HepG2 (cell line): ENCODE measurements around the gene RRP36. TPM values are rescaled to one million over a fixed set of nuclear protein-coding genes. Genes with fewer than 3 reads are reported as not detected.

Experiments used
- ATAC-seq: fragments of 200-7000 bp; cut with Tn5 transposase; 3 replicates; pipeline ENCODE4 v1.9.1; 2020; ENCODE audit warnings: mild to moderate bottlenecking, moderate library complexity
- BruUV-seq: library from RNA; stranded (reverse); fragments of 400-500 nt; replicated peaks from 2 replicates; lab custom pipeline; 2021; lab: Mats Ljungman, UMichigan
- CTCF ChIA-PET: fragments of 300-600 bp; formaldehyde crosslinking; extraction: SDS; loops from one replicate; lab custom pipeline; 2021; ENCODE audit warnings: low total read pairs, inconsistent platforms, low intra/inter-chr PET ratio; lab: Yijun Ruan, JAX
- POLR2A ChIA-PET: fragments of 350-600 bp; sonication (Branson Sonifier 250); formaldehyde crosslinking; loops from one replicate; lab custom pipeline; 2020; ENCODE audit warnings: antibody characterized with exemption, inconsistent platforms; lab: Yijun Ruan, JAX
- DNase-seq: peaks from one replicate; pipeline ENCODE4 v3.0.0-alpha.2; 2015; ENCODE audit warnings: low spot score
- FAIRE-seq: peaks from 3 replicates; lab custom pipeline; 2011; peaks lifted over from hg19 to GRCh38; lab: Jason Lieb, UNC
- H2AFZ ChIP-seq: one replicate; pipeline ENCODE4 v1.6.1; 2011; ENCODE audit warnings: low read length, inconsistent platforms
- H3K27ac ChIP-seq: fragments of 300-600 bp; 3 replicates; pipeline ENCODE4 v1.8.0; 2011; ENCODE audit warnings: mixed run types, mild to moderate bottlenecking, mixed read lengths, low read length, inconsistent platforms; ENCODE audit not compliant: insufficient read depth; ENCODE audit errors: extremely low read length
- H3K27me3 ChIP-seq, 2 experiments: fragments of 200-600 bp in 1 of 2; 2 replicates in 1 of 2; 3 replicates in 1 of 2; pipeline versions ENCODE4 v1.6.0 to v1.8.0; 2011; ENCODE audit warnings: low read length in 2 of 2, mild to moderate bottlenecking in 2 of 2, moderate library complexity in 2 of 2, inconsistent platforms in 1 of 2; ENCODE audit not compliant: insufficient read depth in 2 of 2, control insufficient read depth in 1 of 2
- H3K36me3 ChIP-seq, 2 experiments: fragments of 200-600 bp in 1 of 2; replicated peaks in 1 of 2; 2 replicates in 1 of 2; 3 replicates in 1 of 2; pipeline versions ENCODE4 v1.5.1 to v1.8.0; 2011; ENCODE audit warnings: low read length in 2 of 2, inconsistent platforms in 1 of 2; ENCODE audit not compliant: insufficient read depth in 2 of 2, control insufficient read depth in 1 of 2
- H3K4me1 ChIP-seq: 2 replicates; pipeline ENCODE4 v1.5.1; 2012; ENCODE audit warnings: low read length, inconsistent platforms; ENCODE audit not compliant: insufficient read depth
- H3K4me2 ChIP-seq: 2 replicates; pipeline ENCODE4 v1.6.0; 2011; ENCODE audit warnings: low read depth, low read length, inconsistent platforms
- H3K4me3 ChIP-seq, 3 experiments: fragments of 200-600 bp in 1 of 3; sonication (generic), shearing (Covaris generic) in 1 of 3; replicated peaks in 1 of 3; 2 replicates each; pipeline ENCODE4 v1.5.1; 2011 to 2016; ENCODE audit warnings: low read length in 3 of 3, inconsistent platforms in 2 of 3, low read depth in 2 of 3, mild to moderate bottlenecking in 2 of 3, control low read depth in 1 of 3, mixed read lengths in 1 of 3; ENCODE audit not compliant: insufficient read depth in 1 of 3
- H3K79me2 ChIP-seq: one replicate; pipeline ENCODE4 v1.6.1; 2011; ENCODE audit warnings: low read length, inconsistent platforms; ENCODE audit not compliant: insufficient read depth
- H3K9ac ChIP-seq: 2 replicates; pipeline ENCODE4 v1.6.0; 2011; ENCODE audit warnings: mild to moderate bottlenecking, low read depth, low read length, inconsistent platforms; ENCODE audit not compliant: insufficient read depth
- H3K9me3 ChIP-seq: 2 replicates; pipeline ENCODE4 v1.5.1; 2012; ENCODE audit warnings: mild to moderate bottlenecking, low read length
- H4K20me1 ChIP-seq: 2 replicates; pipeline ENCODE4 v1.6.0; 2011; ENCODE audit warnings: inconsistent platforms, mild to moderate bottlenecking, low read length, moderate library complexity; ENCODE audit not compliant: insufficient read depth
- EZH2 ChIP-seq: conservative IDR thresholded peaks from 2 replicates; pipeline ENCODE4 v1.6.1; 2012; ENCODE audit warnings: mild to moderate bottlenecking, low read depth, low read length, moderate library complexity
- FOXO1 ChIP-seq: sonication (generic); formaldehyde crosslinking; IDR thresholded peaks from 2 replicates; pipeline ENCODE4 v1.4.0; 2020; ENCODE audit warnings: missing genetic modification reagents
- GATAD2A ChIP-seq: IDR thresholded peaks from 2 replicates; pipeline ENCODE4 v1.6.1; 2016
- ISX ChIP-seq: sonication (generic); formaldehyde crosslinking; conservative IDR thresholded peaks from 2 replicates; pipeline ENCODE4 v1.5.0; 2020; ENCODE audit warnings: missing genetic modification reagents
- JDP2 ChIP-seq: sonication (generic); formaldehyde crosslinking; IDR thresholded peaks from 2 replicates; pipeline ENCODE4 v1.8.1; 2022; ENCODE audit warnings: missing genetic modification reagents, borderline replicate concordance
- NFKBIZ ChIP-seq: IDR thresholded peaks from 2 replicates; pipeline ENCODE4 v1.6.1; 2018; ENCODE audit warnings: missing genetic modification reagents, missing compliant biosample characterization
- NR1H2 ChIP-seq: sonication (generic); formaldehyde crosslinking; IDR thresholded peaks from 2 replicates; pipeline ENCODE4 v1.8.1; 2022; ENCODE audit warnings: low read depth, missing genetic modification reagents, borderline replicate concordance
- TBX2 ChIP-seq: sonication (generic); formaldehyde crosslinking; IDR thresholded peaks from 2 replicates; pipeline ENCODE4 v1.5.0; 2020; ENCODE audit warnings: missing genetic modification reagents, mild to moderate bottlenecking, borderline replicate concordance
- TFDP1 ChIP-seq: IDR thresholded peaks from 2 replicates; pipeline ENCODE4 v1.6.1; 2016; ENCODE audit warnings: missing compliant biosample characterization, missing genetic modification reagents, borderline replicate concordance
- ZBTB4 ChIP-seq: sonication (generic); formaldehyde crosslinking; IDR thresholded peaks from 2 replicates; pipeline ENCODE4 v1.4.0; 2020; ENCODE audit warnings: missing genetic modification reagents, mild to moderate bottlenecking, borderline replicate concordance
- ZBTB8A ChIP-seq: sonication (generic); formaldehyde crosslinking; IDR thresholded peaks from 2 replicates; pipeline ENCODE4 v1.4.0; 2020; ENCODE audit warnings: mild to moderate bottlenecking, low read depth, missing genetic modification reagents, borderline replicate concordance
- ZFY ChIP-seq: sonication (generic); formaldehyde crosslinking; IDR thresholded peaks from 2 replicates; pipeline ENCODE4 v1.4.0; 2020; ENCODE audit warnings: missing genetic modification reagents
- ZNF207 ChIP-seq: fragments of 450-650 bp; IDR thresholded peaks from 2 replicates; pipeline ENCODE4 v1.6.1; 2016; ENCODE audit warnings: antibody characterized with exemption, borderline replicate concordance
- ZNF235 ChIP-seq: sonication (generic); formaldehyde crosslinking; IDR thresholded peaks from 2 replicates; pipeline ENCODE4 v1.8.1; 2023; ENCODE audit warnings: mild to moderate bottlenecking, missing genetic modification reagents, borderline replicate concordance
- ZNF260 ChIP-seq: sonication (generic); formaldehyde crosslinking; IDR thresholded peaks from 2 replicates; pipeline ENCODE4 v1.4.0; 2020; ENCODE audit warnings: missing genetic modification reagents, low read depth, mild to moderate bottlenecking, borderline replicate concordance
- ZNF350 ChIP-seq: sonication (generic); formaldehyde crosslinking; IDR thresholded peaks from 2 replicates; pipeline ENCODE4 v1.4.0; 2020; ENCODE audit warnings: mild to moderate bottlenecking, low read depth, missing genetic modification reagents, borderline replicate concordance
- ZNF547 ChIP-seq: sonication (generic); formaldehyde crosslinking; IDR thresholded peaks from 2 replicates; pipeline ENCODE4 v1.5.1; 2020; ENCODE audit warnings: mild to moderate bottlenecking, missing genetic modification reagents
- ZNF788 ChIP-seq: sonication (generic); formaldehyde crosslinking; IDR thresholded peaks from 2 replicates; pipeline ENCODE4 v1.5.0; 2020; ENCODE audit warnings: mild to moderate bottlenecking, missing genetic modification reagents, borderline replicate concordance
- WGBS: methylation state at CpG from one replicate; pipeline ENCODE4 v1.1.6; 2017; ENCODE audit warnings: low lambda C conversion rate; 5-methylcytosine and 5-hydroxymethylcytosine counted together
- in situ Hi-C: cut with HindIII; loops from 2 replicates; pipeline ENCODE4 v1.10.0; 2017; ENCODE audit warnings: low pct_unique_long_range_greater_than_20kb; ENCODE audit not compliant: extremely low pct_ligation_motif_present
- intact Hi-C: fragments of 100-400 bp; cut with micrococcal nuclease; formaldehyde crosslinking; loops from one replicate; pipeline ENCODE4 v1.10.0; 2022; ENCODE audit not compliant: unreplicated experiment
- polyA plus RNA-seq, 8 experiments: library from polyadenylated mRNA; depleted of rRNA in 3 of 8; stranded (reverse) in 7 of 8; unstranded in 1 of 8; fragments of >200 nt; fragmentation: Illumina TruSeq in 4 of 8; extraction: Trizol in 4 of 8; gene quantifications; 2 replicates each; pipeline versions ENCODE4 v1.2.1 to v1.2.3, GENCODE V29; 2011 to 2016; ENCODE audit warnings: low read depth in 4 of 8, missing spikeins in 1 of 8, mixed read lengths in 1 of 8; ENCODE audit not compliant: insufficient read depth in 1 of 8
- total RNA-seq, 5 experiments: library from RNA; depleted of rRNA; stranded (reverse); fragments of >200 nt; fragmentation: Illumina TruSeq; extraction: Trizol; gene quantifications; 2 replicates each; pipeline ENCODE4 v1.2.3, GENCODE V29; 2016; ENCODE audit warnings: low read depth in 1 of 5

RRP36 gene
- total and polyA plus RNA-seq, 2 of the 13 experiments (the other 11 are each of a cell fraction or from before 2014, with no cell fraction given): 29.5 to 144 TPM

DNA sequence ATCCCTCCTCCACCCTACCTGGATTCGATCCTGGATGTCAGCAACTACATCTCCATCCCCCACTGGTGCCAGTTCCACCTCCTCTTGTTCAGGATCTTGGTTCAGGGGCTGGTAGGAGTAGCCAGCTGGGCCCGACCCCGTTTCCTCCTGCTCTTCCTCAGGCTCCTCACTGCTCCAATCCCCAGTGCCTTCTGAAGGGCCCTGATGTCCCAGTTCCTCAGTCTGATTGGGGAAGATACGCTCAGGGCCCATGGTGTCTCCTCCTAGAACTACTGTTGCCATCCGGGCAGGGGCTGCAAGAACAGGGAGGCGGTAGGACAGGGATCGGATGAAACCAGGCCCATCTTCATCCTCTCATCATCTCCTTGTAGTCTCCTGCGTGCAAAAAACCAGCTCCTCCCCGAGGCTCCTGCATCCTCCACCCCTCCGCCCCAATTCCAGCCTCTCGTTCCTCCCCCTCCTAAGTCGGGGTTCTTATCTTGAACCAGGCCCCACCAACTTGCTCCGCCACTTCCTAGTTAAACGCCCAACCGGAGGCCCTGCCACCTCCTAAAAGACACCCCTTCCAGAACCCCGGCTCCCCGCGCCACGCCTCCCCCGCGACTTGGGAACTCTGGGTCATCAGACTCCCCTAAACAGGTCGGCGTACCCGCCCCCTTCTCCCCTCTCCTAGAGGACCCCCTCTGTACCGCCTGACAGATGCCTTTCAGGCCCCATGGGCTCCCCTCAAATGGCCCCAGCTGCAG lies 8.2 kb upstream of the RRP36 start (continued):
- TF ChIP-seq ZNF788 (CRISPR knock-in tag) (0 out of 2 replicates have a peak, but pooled peaks have one; percentile 14), ZNF547 (CRISPR knock-in tag) (peak; percentile 60; the same call in 1 of the 2 replicates), NFKBIZ (CRISPR knock-in tag) (peak; percentile 23; the same call in 1 of the 2 replicates)

DNA sequence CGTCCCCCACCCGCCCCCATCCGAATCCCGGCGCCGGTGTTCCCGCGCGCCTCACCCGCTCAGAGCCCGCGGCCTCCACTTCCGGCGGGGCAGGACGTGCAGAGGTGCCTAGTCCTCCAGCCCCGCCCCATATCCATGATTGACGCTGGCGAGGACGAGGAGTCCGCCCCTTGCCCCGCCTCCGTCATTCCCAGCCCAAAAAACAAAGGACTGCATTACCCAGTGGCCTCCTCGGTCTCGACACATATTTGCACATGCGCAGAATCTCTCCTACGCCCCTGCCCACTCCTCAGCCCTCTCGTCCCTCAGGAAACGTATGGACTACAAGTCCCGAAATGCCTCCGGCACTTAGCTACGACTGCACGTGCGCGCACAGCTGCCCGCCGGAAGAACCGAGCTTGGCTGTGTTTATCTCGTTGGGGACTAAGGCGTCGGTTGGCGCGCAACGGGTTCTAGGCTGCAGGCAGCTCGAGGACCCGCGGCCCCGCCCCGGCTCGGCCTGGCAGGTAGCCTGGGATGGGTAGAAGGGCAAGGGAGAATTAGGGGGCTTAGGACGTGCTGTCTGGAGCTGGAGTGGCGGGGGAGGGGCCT lies 7.5 kb upstream of the RRP36 start, which contains the start of the genes KLHDC3 and MEA1:
Gene KLHDC3, plus strand, starts transcription at position 407 of the 591 bp plus-strand sequence. CDS start 2,944 bp downstream, outside the sequence.
Gene MEA1, minus strand, starts transcription at position 104 of the 591 bp plus-strand sequence. CDS start 133 bp downstream, outside the sequence.
- intact Hi-C loops: loop anchor here (1.0 to 5.0 kb wide), 4 partner anchors 30 to 52 kb away; partner anchors contain the start of genes CUL7, GNMT and PPP2R5D
- BruUV-seq: no TSS peak
- Histone ChIP-seq H3K9ac (peak within 1 kb of the TSS; percentile 82), H2AFZ (no peak within 1 kb of the TSS), H3K27me3 (no peaks in the 10 kb centered on the region; a peak in 1 of 5 replicates), H3K79me2 (peaks cover 34% of the 10 kb centered on the region), H3K9me3 (no peaks in the 10 kb centered on the region), H3K4me3 (peak within 1 kb of the TSS; percentile 88 to 93 (median 91)), H3K4me2 (peak within 1 kb of the TSS; percentile 98), H3K27ac (peak within 1 kb of the TSS; percentile 44), H3K4me1 (peaks cover 38% of the 10 kb centered on the region), H4K20me1 (no peaks in the 10 kb centered on the region), H3K36me3 (peaks cover 23 to 58% of the 10 kb centered on the region in 2 experiments)
- under 1% methylated on average over 47 of the region's 51 CpGs for WGBS
- DNase-seq (peak; percentile 100), ATAC-seq (peak; percentile 94), FAIRE-seq (peak; percentile 100)
- ChIA-PET POLR2A (interaction anchor here (0.6 to 5.3 kb wide), 33 partner anchors 10 to 503 kb away, joined by 3 to 76 read pairs (median 6); partner anchors contain the start of genes CNPY3, CUL7, CUL9 and GNMT), CTCF (no interaction called here)
- in situ Hi-C loops: no loop called here
- no peak for TF ChIP-seq ZNF260 (CRISPR knock-in tag)
- no peak for TF ChIP-seq ZNF207
- TF ChIP-seq ZBTB8A: no peak
- TF ChIP-seq ZBTB4 (CRISPR knock-in tag): no peak
- no peak for TF ChIP-seq EZH2
- peak; percentile 93 for TF ChIP-seq FOXO1 (CRISPR knock-in tag)
- TF ChIP-seq NR1H2 (CRISPR knock-in tag): no peak
- TF ChIP-seq TBX2 (CRISPR knock-in tag): peak; percentile 36; the same call in 1 of the 2 replicates
- TF ChIP-seq ZFY: peak; percentile 64
- no peak for TF ChIP-seq ISX
- TF ChIP-seq GATAD2A (CRISPR knock-in tag): 0 out of 2 replicates have a peak, but pooled peaks have one; percentile 41
- TF ChIP-seq JDP2 (CRISPR knock-in tag): no peak
- TF ChIP-seq ZNF350 (CRISPR knock-in tag): peak; percentile 62; the same call in 1 of the 2 replicates
- no peak for TF ChIP-seq ZNF235 (CRISPR knock-in tag)
- TF ChIP-seq TFDP1 (CRISPR knock-in tag): peak; percentile 84
